K562 (cell line): ENCODE measurements around the gene GAB2. TPM values are rescaled to one million over a fixed set of nuclear protein-coding genes. Genes with fewer than 3 reads are reported as not detected.
"Not testable (repeated sequence)": the region's sequence is repeated elsewhere in the genome, so short reads cannot be mapped to it uniquely, and the experiment has no call there.

Source experiments
- ATAC-seq: fragments of 200-7000 bp; cut with Tn5 transposase; 3 replicates; pipeline ENCODE4 v1.9.1; 2020; ENCODE audit warnings: moderate library complexity
- BruUV-seq: library from RNA; stranded (reverse); fragments of 400-500 nt; replicated peaks from 2 replicates; lab custom pipeline; 2021; lab: Mats Ljungman, UMichigan
- CTCF ChIA-PET: fragments of 300-600 bp; formaldehyde crosslinking; extraction: SDS; loops from one replicate; lab custom pipeline; 2021; ENCODE audit warnings: low intra/inter-chr PET ratio; lab: Yijun Ruan, JAX
- POLR2A ChIA-PET: fragments of 300-600, 350-650 bp; sonication (Branson Sonifier 250); formaldehyde crosslinking; extraction: SDS; loops from one replicate; lab custom pipeline; 2021; ENCODE audit warnings: antibody characterized with exemption, inconsistent platforms; lab: Yijun Ruan, JAX
- DNase-seq, 4 experiments: peaks; one replicate each; pipeline versions ENCODE4 v3.0.0 to v3.0.0-alpha.2; 2011 to 2018; ENCODE audit warnings: low spot score in 3 of 4, mixed read lengths in 3 of 4; ENCODE audit errors: extremely low read depth in 1 of 4
- FAIRE-seq: peaks from 2 replicates; lab custom pipeline; 2011; peaks lifted over from hg19 to GRCh38; lab: Jason Lieb, UNC
- H2AFZ ChIP-seq: 2 replicates; pipeline ENCODE4 v1.6.0; 2011; ENCODE audit warnings: low read depth, low read length, control low read depth, inconsistent platforms
- H3K27ac ChIP-seq: fragments of 200-600 bp; 3 replicates; pipeline ENCODE4 v1.8.0; 2011; ENCODE audit warnings: low read depth, mild to moderate bottlenecking, control low read depth, inconsistent platforms, low read length, moderate library complexity, mixed read lengths; ENCODE audit errors: extremely low read depth
- H3K27me3 ChIP-seq, 2 experiments: fragments of 300-600 bp in 1 of 2; 2 replicates in 1 of 2; 3 replicates in 1 of 2; pipeline versions ENCODE4 v1.6.0 to v1.8.0; 2011; ENCODE audit warnings: inconsistent platforms in 2 of 2, low read length in 2 of 2, mild to moderate bottlenecking in 1 of 2, mixed read lengths in 1 of 2, moderate library complexity in 1 of 2; ENCODE audit not compliant: control insufficient read depth in 2 of 2, insufficient read depth in 2 of 2
- H3K36me3 ChIP-seq: fragments of 300-600 bp; 3 replicates; pipeline ENCODE4 v1.8.0; 2011; ENCODE audit warnings: mild to moderate bottlenecking, low read length, inconsistent platforms; ENCODE audit not compliant: control insufficient read depth, insufficient read depth
- H3K4me1 ChIP-seq, 2 experiments: fragments of 200-600 bp in 1 of 2; replicated peaks in 1 of 2; 2 replicates in 1 of 2; 3 replicates in 1 of 2; pipeline versions ENCODE4 v1.5.1 to v1.8.0; 2011; ENCODE audit warnings: inconsistent platforms in 2 of 2, low read length in 2 of 2, mild to moderate bottlenecking in 1 of 2, mixed read lengths in 1 of 2, moderate library complexity in 1 of 2; ENCODE audit not compliant: control insufficient read depth in 2 of 2, insufficient read depth in 2 of 2
- H3K4me2 ChIP-seq: 2 replicates; pipeline ENCODE4 v1.6.1; 2011; ENCODE audit warnings: low read length, control low read depth, inconsistent platforms, mixed read lengths; ENCODE audit not compliant: insufficient read depth
- H3K4me3 ChIP-seq: fragments of 200-600 bp; sonication (generic), shearing (Covaris generic); 2 replicates; pipeline ENCODE4 v1.5.1; 2016; ENCODE audit warnings: control low read depth, inconsistent platforms
- H3K79me2 ChIP-seq: fragments of 200-600 bp; 3 replicates; pipeline ENCODE4 v1.8.0; 2011; ENCODE audit warnings: low read length, inconsistent platforms; ENCODE audit not compliant: control insufficient read depth, insufficient read depth
- H3K9ac ChIP-seq, 2 experiments: 2 replicates each; pipeline versions ENCODE4 v1.6.0 to v1.6.1; 2011; ENCODE audit warnings: low read depth in 2 of 2, low read length in 2 of 2, control low read depth in 1 of 2, inconsistent platforms in 1 of 2, mild to moderate bottlenecking in 1 of 2, mixed read lengths in 1 of 2; ENCODE audit not compliant: insufficient read depth in 1 of 2
- H3K9me1 ChIP-seq: one replicate; pipeline ENCODE4 v1.6.0; 2011; ENCODE audit warnings: inconsistent platforms, mild to moderate bottlenecking, low read length, moderate library complexity; ENCODE audit not compliant: control insufficient read depth, insufficient read depth
- H3K9me3 ChIP-seq: replicated peaks from 2 replicates; pipeline ENCODE4 v1.5.1; 2011; ENCODE audit warnings: low read depth, low read length, inconsistent platforms; ENCODE audit not compliant: control insufficient read depth, insufficient read depth
- H4K20me1 ChIP-seq: replicated peaks from 2 replicates; pipeline ENCODE4 v1.6.1; 2011; ENCODE audit warnings: low read length, inconsistent platforms, mixed read lengths; ENCODE audit not compliant: control insufficient read depth, insufficient read depth
- BCOR ChIP-seq: fragments of 450-650 bp; IDR thresholded peaks from 2 replicates; pipeline ENCODE4 v1.6.1; 2016
- DMBX1 ChIP-seq: fragments of 250-450 bp; sonication (Bioruptor Pico); IDR thresholded peaks from 2 replicates; pipeline ENCODE4 v1.8.0; 2022; ENCODE audit warnings: inconsistent platforms, mild to moderate bottlenecking, moderate library complexity, borderline replicate concordance
- KDM1A ChIP-seq, 2 experiments: fragments of 450-650 bp; IDR thresholded peaks; 2 replicates each; pipeline ENCODE4 v1.6.1; 2016; ENCODE audit warnings: mild to moderate bottlenecking in 2 of 2
- POLR2B ChIP-seq: fragments of 450-650 bp; IDR thresholded peaks from 2 replicates; pipeline ENCODE4 v1.6.1; 2018; ENCODE audit warnings: low read depth; ENCODE audit not compliant: partially characterized antibody
- ZNF146 ChIP-seq: IDR thresholded peaks from one replicate; pipeline ENCODE4 v1.6.1; 2018; ENCODE audit warnings: missing compliant biosample characterization; ENCODE audit not compliant: unreplicated experiment
- ZNF311 ChIP-seq: fragments of 250-450 bp; sonication (Bioruptor Pico); IDR thresholded peaks from 2 replicates; pipeline ENCODE4 v1.4.0; 2020; ENCODE audit warnings: mild to moderate bottlenecking, moderate library complexity
- WGBS: fragments of 100-300 bp; shearing (Covaris generic); methylation state at CpG from one replicate; pipeline ENCODE4 v1.1.6; 2016; ENCODE audit warnings: low coverage, mixed read lengths; ENCODE audit not compliant: insufficient coverage; ENCODE audit errors: missing lambda C conversion rate; 5-methylcytosine and 5-hydroxymethylcytosine counted together
- in situ Hi-C: fragments of 300-500 bp; cut with MboI; formaldehyde crosslinking; loops from 4 replicates; pipeline ENCODE4 v1.15.0; 2018; ENCODE audit warnings: inconsistent platforms, mixed read lengths
- intact Hi-C: fragments of 100-400 bp; cut with micrococcal nuclease; formaldehyde crosslinking; loops from 2 replicates; pipeline ENCODE4 v1.14.2; 2022
- polyA plus RNA-seq, 8 experiments: library from polyadenylated mRNA; depleted of rRNA in 4 of 8; stranded (reverse) in 5 of 8; unstranded in 3 of 8; fragments of >200 nt; fragmentation: Nextera tagmentation in 2 of 8; fragmentation: Illumina TruSeq in 1 of 8; extraction: Ambion mirVana in 2 of 8; extraction: Trizol in 1 of 8; gene quantifications; 2 replicates each; pipeline versions ENCODE4 v1.2.1 to v1.2.3, GENCODE V29; 2011 to 2014; ENCODE audit warnings: inconsistent platforms in 1 of 8, missing spikeins in 1 of 8
- total RNA-seq, 7 experiments: library from RNA; depleted of rRNA in 6 of 7; stranded (reverse); fragments of >200 nt in 6 of 7; fragmentation: Illumina TruSeq in 2 of 7; extraction: Trizol in 2 of 7; gene quantifications; 2 replicates each; pipeline versions ENCODE4 v1.2.1 to v1.2.3, GENCODE V29; 2011 to 2021; ENCODE audit warnings: low replicate concordance in 1 of 7

Gene GAB2
- total and polyA plus RNA-seq, 9 of the 15 experiments (the other 6 are each of a cell fraction or from before 2014, with no cell fraction given) = 2.3 to 35.2 (median 16.1) TPM

GRCh38 chr11:78294100-78294499, 123.5 kb downstream of the GAB2 start:
- DNase-seq, H3K4me2 ChIP-seq, H3K9ac ChIP-seq, in situ Hi-C loops, ATAC-seq, H3K36me3 ChIP-seq, H3K27me3 ChIP-seq, H3K9me1 ChIP-seq, H4K20me1 ChIP-seq, FAIRE-seq, H3K4me3 ChIP-seq, H2AFZ ChIP-seq, BruUV-seq, CTCF ChIA-PET, H3K9me3 ChIP-seq, H3K27ac ChIP-seq: not testable (repeated sequence)
- intact Hi-C loops = loop anchor here (10.0 kb wide), 2 partner anchors 209 to 271 kb away; no protein-coding TSS in a partner anchor
- peaks cover 67% of the 10 kb centered on the region for H3K79me2 ChIP-seq
- POLR2A ChIA-PET = interaction anchor here (1.1 to 1.7 kb wide), 2 partner anchors 50 to 122 kb away, joined by 3 to 4 read pairs; no protein-coding TSS in a partner anchor
- TF ChIP-seq ZNF146 (CRISPR knock-in tag) (peak; percentile 59), BCOR (peak; percentile 59), KDM1A (IDR thresholded peaks at IDR 0.05) (0 out of 4 replicates have a peak, but pooled peaks have one; percentile 31 to 45)
- H3K4me1 ChIP-seq = peaks cover 14 to 73% of the 10 kb centered on the region in 2 experiments
- WGBS = 70% methylated on average over 3 of the region's 5 CpGs

DNA sequence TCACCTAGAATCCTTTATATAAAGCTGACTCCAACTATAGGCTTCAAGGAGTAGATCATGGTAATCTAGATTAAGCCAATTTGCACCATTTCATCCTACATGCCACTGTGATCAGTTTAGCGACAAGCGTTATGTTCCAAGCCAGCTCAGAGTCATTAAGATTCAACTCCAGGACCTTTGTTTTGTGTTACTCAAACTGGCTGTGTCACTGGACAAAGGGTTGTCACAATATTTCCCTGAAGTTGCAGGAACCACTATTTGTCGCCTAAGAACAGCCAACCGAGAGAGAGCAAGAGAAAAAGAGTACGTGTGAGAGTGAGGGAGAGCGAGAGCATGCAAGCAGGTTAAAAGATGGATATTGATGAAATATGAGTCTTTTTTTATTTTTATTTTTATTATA, 124.1 kb downstream of the GAB2 start:
- H3K27me3 ChIP-seq = no peaks in the 10 kb centered on the region
- DNase-seq (no peak), ATAC-seq (no peak), FAIRE-seq (no peak)
- 0 out of 2 replicates have a peak overlapping the region, but pooled peaks have one; percentile 3 for H2AFZ ChIP-seq
- H3K4me2 ChIP-seq = no peak overlapping the region
- H3K9ac ChIP-seq = peak overlapping the region in 1 of 2 experiments; percentile 64; a peak in 1 of 4 replicates
- peaks cover 71% of the 10 kb centered on the region for H3K79me2 ChIP-seq
- POLR2A ChIA-PET = interaction anchor here (1.0 to 1.7 kb wide), 4 partner anchors 12 to 122 kb away, joined by 3 to 5 read pairs (median 4); no protein-coding TSS in a partner anchor
- peaks cover 14 to 76% of the 10 kb centered on the region in 2 experiments for H3K4me1 ChIP-seq
- WGBS = 83% methylated on average over 6 of the region's 6 CpGs
- CTCF ChIA-PET = no interaction called here
- no TSS peak for BruUV-seq
- no peak overlapping the region for H3K4me3 ChIP-seq
- no peaks in the 10 kb centered on the region for H3K9me1 ChIP-seq
- TF ChIP-seq DMBX1 (CRISPR knock-in tag) = peak; percentile 49; the same call in 1 of the 2 replicates
- 0 out of 2 replicates have a peak, but pooled peaks have one; percentile 8 for TF ChIP-seq ZNF311 (CRISPR knock-in tag)
- no peak for TF ChIP-seq POLR2B
- in situ Hi-C loops = no loop called here
- no peaks in the 10 kb centered on the region for H4K20me1 ChIP-seq
- H3K36me3 ChIP-seq = peaks cover 3% of the 10 kb centered on the region; the same call in 2 of the 3 replicates
- intact Hi-C loops = loop anchor here (2.0 to 10.0 kb wide), 3 partner anchors 25 to 271 kb away; no protein-coding TSS in a partner anchor
- peak overlapping the region; percentile 80 for H3K27ac ChIP-seq
- no peaks in the 10 kb centered on the region; the same call in 1 of the 2 replicates for H3K9me3 ChIP-seq
